PC-3 (cell line): ENCODE results near the gene FUT4.

Experiments
- EZH2 ChIP-seq: fragments of 300-600 bp; sonication (generic); IDR thresholded peaks from one replicate; pipeline ENCODE4 v1.6.1; 2017; ENCODE audit warnings: antibody characterized with exemption, mild to moderate bottlenecking, low read length; ENCODE audit not compliant: unreplicated experiment
- EZH2phosphoT487 ChIP-seq: fragments of 300-600 bp; sonication (generic); IDR thresholded peaks from 2 replicates; pipeline ENCODE4 v1.6.1; 2018; ENCODE audit warnings: mild to moderate bottlenecking, antibody characterized with exemption, low read length, borderline replicate concordance
- TF ChIP-seq, protein P1 (sequence below): fragments of 300-600 bp; sonication (generic); conservative IDR thresholded peaks from 2 replicates; pipeline ENCODE4 v1.5.1; 2017; ENCODE audit warnings: antibody characterized with exemption, low read depth, mild to moderate bottlenecking, low read length

DNA sequence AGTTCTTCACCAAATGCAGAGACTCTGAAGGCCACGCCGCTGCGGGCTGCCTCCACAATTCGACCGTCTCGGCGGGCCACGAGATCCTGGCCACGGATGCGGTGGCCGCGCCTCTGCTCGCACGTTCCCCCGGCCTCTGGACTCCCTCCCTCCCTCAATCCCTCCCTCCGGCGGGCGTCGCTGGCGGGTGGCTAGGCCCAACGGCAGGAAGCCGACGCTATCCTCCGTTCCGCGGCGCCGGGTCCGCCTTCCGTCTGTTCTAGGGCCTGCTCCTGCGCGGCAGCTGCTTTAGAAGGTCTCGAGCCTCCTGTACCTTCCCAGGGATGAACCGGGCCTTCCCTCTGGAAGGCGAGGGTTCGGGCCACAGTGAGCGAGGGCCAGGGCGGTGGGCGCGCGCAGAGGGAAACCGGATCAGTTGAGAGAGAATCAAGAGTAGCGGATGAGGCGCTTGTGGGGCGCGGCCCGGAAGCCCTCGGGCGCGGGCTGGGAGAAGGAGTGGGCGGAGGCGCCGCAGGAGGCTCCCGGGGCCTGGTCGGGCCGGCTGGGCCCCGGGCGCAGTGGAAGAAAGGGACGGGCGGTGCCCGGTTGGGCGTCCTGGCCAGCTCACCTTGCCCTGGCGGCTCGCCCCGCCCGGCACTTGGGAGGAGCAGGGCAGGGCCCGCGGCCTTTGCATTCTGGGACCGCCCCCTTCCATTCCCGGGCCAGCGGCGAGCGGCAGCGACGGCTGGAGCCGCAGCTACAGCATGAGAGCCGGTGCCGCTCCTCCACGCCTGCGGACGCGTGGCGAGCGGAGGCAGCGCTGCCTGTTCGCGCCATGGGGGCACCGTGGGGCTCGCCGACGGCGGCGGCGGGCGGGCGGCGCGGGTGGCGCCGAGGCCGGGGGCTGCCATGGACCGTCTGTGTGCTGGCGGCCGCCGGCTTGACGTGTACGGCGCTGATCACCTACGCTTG is at the start of gene FUT4:
- TF ChIP-seq, protein P1, sequence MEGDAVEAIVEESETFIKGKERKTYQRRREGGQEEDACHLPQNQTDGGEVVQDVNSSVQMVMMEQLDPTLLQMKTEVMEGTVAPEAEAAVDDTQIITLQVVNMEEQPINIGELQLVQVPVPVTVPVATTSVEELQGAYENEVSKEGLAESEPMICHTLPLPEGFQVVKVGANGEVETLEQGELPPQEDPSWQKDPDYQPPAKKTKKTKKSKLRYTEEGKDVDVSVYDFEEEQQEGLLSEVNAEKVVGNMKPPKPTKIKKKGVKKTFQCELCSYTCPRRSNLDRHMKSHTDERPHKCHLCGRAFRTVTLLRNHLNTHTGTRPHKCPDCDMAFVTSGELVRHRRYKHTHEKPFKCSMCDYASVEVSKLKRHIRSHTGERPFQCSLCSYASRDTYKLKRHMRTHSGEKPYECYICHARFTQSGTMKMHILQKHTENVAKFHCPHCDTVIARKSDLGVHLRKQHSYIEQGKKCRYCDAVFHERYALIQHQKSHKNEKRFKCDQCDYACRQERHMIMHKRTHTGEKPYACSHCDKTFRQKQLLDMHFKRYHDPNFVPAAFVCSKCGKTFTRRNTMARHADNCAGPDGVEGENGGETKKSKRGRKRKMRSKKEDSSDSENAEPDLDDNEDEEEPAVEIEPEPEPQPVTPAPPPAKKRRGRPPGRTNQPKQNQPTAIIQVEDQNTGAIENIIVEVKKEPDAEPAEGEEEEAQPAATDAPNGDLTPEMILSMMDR, result no peak
- TF ChIP-seq EZH2phosphoT487 (peak; percentile 53; the same call in 1 of the 2 replicates), EZH2 (no peak)
